ENCODE data around the gene DUSP5. TPM values are rescaled to one million over a fixed set of nuclear protein-coding genes. Genes with fewer than 3 reads are reported as not detected.

DUSP5 gene
- total RNA-seq, 5 donors from 2014 or later (not counting 1 experiment from before 2014, with no cell fraction given), result 6.6 to 69.5 (median 9.6) TPM

GRCh38 chr10:110458266-110458920, 39.3 kb upstream of the DUSP5 start:
- H3K4me1 Mint-ChIP-seq, result peaks cover 33 to 60% (median 40%) of the 10 kb centered on the region in 3 donors
- Histone ChIP-seq H3K9me3 (no peaks in the 10 kb centered on the region), H3K4me1 (ENCODE audit: control insufficient read depth in 1 of 2, extremely low read depth in 1 of 2, insufficient read depth in 2 of 2, low read length in 2 of 2) (peaks cover 0 to 56% of the 10 kb centered on the region in 2 experiments), H3K36me3 (ENCODE audit: control insufficient read depth in 2 of 2, extremely low read depth in 1 of 2, insufficient read depth in 1 of 2, low read length in 1 of 2) (no peaks in the 10 kb centered on the region), H3K27ac (ENCODE audit: low read length) (peak overlapping the region; percentile 65), H3K4me3 (ENCODE audit: control insufficient read depth in 1 of 2, extremely low read depth in 1 of 2, low read length in 1 of 2) (no peak overlapping the region), H3K27me3 (replicated peaks in 1 of 2; ENCODE audit: control insufficient read depth in 2 of 2, extremely low read depth in 1 of 2, insufficient read depth in 2 of 2, low read length in 1 of 2) (no peaks in the 10 kb centered on the region)
- ATAC-seq (replicated peaks in 1 of 4) (peak in 2 of 4 experiments; percentile 11 to 49), DNase-seq (peak in 2 of 35 experiments; percentile 19 to 26)
- peak overlapping the region in 1 of 3 donors; percentile 10 for H3K4me3 Mint-ChIP-seq
- H3K36me3 Mint-ChIP-seq, result no peaks in the 10 kb centered on the region
- H3K27me3 Mint-ChIP-seq, result no peaks in the 10 kb centered on the region
- peak overlapping the region; percentile 4 to 61 for H3K27ac Mint-ChIP-seq
- no peaks in the 10 kb centered on the region for H3K9me3 Mint-ChIP-seq
- CTCF ChIA-PET, result no interaction called here
- 54% methylated on average over 6 of the region's 7 CpGs for WGBS (ENCODE audit: insufficient coverage)
- POLR2A ChIA-PET, result no interaction called here

GRCh38 chr10:110459600-110459999, 38.1 kb upstream of the DUSP5 start:
- no peaks in the 10 kb centered on the region for H3K27me3 Mint-ChIP-seq
- 94% methylated on average over 10 of the region's 10 CpGs for WGBS (ENCODE audit: insufficient coverage)
- Histone ChIP-seq H3K9me3 (no peaks in the 10 kb centered on the region), H3K4me1 (ENCODE audit: control insufficient read depth in 1 of 2, extremely low read depth in 1 of 2, insufficient read depth in 2 of 2, low read length in 2 of 2) (peaks cover 0 to 56% of the 10 kb centered on the region in 2 experiments), H3K4me3 (ENCODE audit: control insufficient read depth in 1 of 2, extremely low read depth in 1 of 2, low read length in 1 of 2) (no peak overlapping the region), H3K27me3 (replicated peaks in 1 of 2; ENCODE audit: control insufficient read depth in 2 of 2, extremely low read depth in 1 of 2, insufficient read depth in 2 of 2, low read length in 1 of 2) (no peaks in the 10 kb centered on the region), H3K27ac (ENCODE audit: low read length) (peak overlapping the region; percentile 65), H3K36me3 (ENCODE audit: control insufficient read depth in 2 of 2, extremely low read depth in 1 of 2, insufficient read depth in 1 of 2, low read length in 1 of 2) (no peaks in the 10 kb centered on the region)
- H3K9me3 Mint-ChIP-seq, result no peaks in the 10 kb centered on the region
- no peaks in the 10 kb centered on the region for H3K36me3 Mint-ChIP-seq
- ChIA-PET POLR2A (interaction anchor here in 1 of 2 donors (0.7 kb wide), 1 partner anchor 11 kb away, joined by 9 read pairs; no protein-coding TSS in a partner anchor), CTCF (no interaction called here)
- peaks cover 33 to 60% (median 40%) of the 10 kb centered on the region in 3 donors for H3K4me1 Mint-ChIP-seq
- H3K27ac Mint-ChIP-seq, result no peak overlapping the region
- DNase-seq (peak in 1 of 35 experiments; percentile 18), ATAC-seq (replicated peaks in 1 of 4) (no peak)
- no peak overlapping the region for H3K4me3 Mint-ChIP-seq

- DNase-seq, result peak in 29 of 35 experiments; percentile 5 to 50 (median 28)
- peaks cover 0 to 56% of the 10 kb centered on the region in 2 experiments for H3K4me1 ChIP-seq (ENCODE audit: control insufficient read depth in 1 of 2, extremely low read depth in 1 of 2, insufficient read depth in 2 of 2, low read length in 2 of 2)
- H3K4me3 ChIP-seq (ENCODE audit: control insufficient read depth in 1 of 2, extremely low read depth in 1 of 2, low read length in 1 of 2), result peak overlapping the region in 1 of 2 donors; percentile 4
- CTCF ChIA-PET, result no interaction called here
- Mint-ChIP-seq H3K27ac (no peak overlapping the region), H3K4me3 (peak overlapping the region in 1 of 3 donors; percentile 28), H3K27me3 (no peaks in the 10 kb centered on the region), H3K4me1 (peaks cover 31 to 55% (median 38%) of the 10 kb centered on the region in 3 donors), H3K36me3 (no peaks in the 10 kb centered on the region), H3K9me3 (no peaks in the 10 kb centered on the region)
- WGBS (ENCODE audit: insufficient coverage), result 45% methylated on average over 9 of the region's 16 CpGs
- H3K27me3 ChIP-seq (replicated peaks in 1 of 2; ENCODE audit: control insufficient read depth in 2 of 2, extremely low read depth in 1 of 2, insufficient read depth in 2 of 2, low read length in 1 of 2), result no peaks in the 10 kb centered on the region
- ATAC-seq (replicated peaks in 1 of 4), result peak in 3 of 4 experiments; percentile 29 to 73 (median 53)
- no peaks in the 10 kb centered on the region for H3K36me3 ChIP-seq (ENCODE audit: control insufficient read depth in 2 of 2, extremely low read depth in 1 of 2, insufficient read depth in 1 of 2, low read length in 1 of 2)
- H3K9me3 ChIP-seq, result no peaks in the 10 kb centered on the region
- H3K27ac ChIP-seq (ENCODE audit: low read length), result peak overlapping the region; percentile 65
- POLR2A ChIA-PET, result no interaction called here
Measured at GRCh38 chr10:110460111-110460809, 37.4 kb upstream of the DUSP5 start.

GRCh38 chr10:110461088-110461487, 36.6 kb upstream of the DUSP5 start:
- 66% methylated on average over 7 of the region's 7 CpGs for WGBS (ENCODE audit: insufficient coverage)
- peaks cover 24 to 47% (median 30%) of the 10 kb centered on the region in 3 donors for H3K4me1 Mint-ChIP-seq
- H3K4me1 ChIP-seq (ENCODE audit: control insufficient read depth in 1 of 2, extremely low read depth in 1 of 2, insufficient read depth in 2 of 2, low read length in 2 of 2), result peaks cover 0 to 49% of the 10 kb centered on the region in 2 experiments
- peak overlapping the region in 1 of 2 donors; percentile 8 for H3K27ac Mint-ChIP-seq
- no peaks in the 10 kb centered on the region for H3K9me3 ChIP-seq
- no peaks in the 10 kb centered on the region for H3K27me3 ChIP-seq (replicated peaks in 1 of 2; ENCODE audit: control insufficient read depth in 2 of 2, extremely low read depth in 1 of 2, insufficient read depth in 2 of 2, low read length in 1 of 2)
- H3K36me3 Mint-ChIP-seq, result no peaks in the 10 kb centered on the region
- no peaks in the 10 kb centered on the region for H3K36me3 ChIP-seq (ENCODE audit: control insufficient read depth in 2 of 2, extremely low read depth in 1 of 2, insufficient read depth in 1 of 2, low read length in 1 of 2)
- no peak overlapping the region for H3K4me3 Mint-ChIP-seq
- H3K4me3 ChIP-seq (ENCODE audit: control insufficient read depth in 1 of 2, extremely low read depth in 1 of 2, low read length in 1 of 2), result no peak overlapping the region
- no peak for DNase-seq
- CTCF ChIA-PET, result no interaction called here
- no peaks in the 10 kb centered on the region for H3K27me3 Mint-ChIP-seq
- ATAC-seq (replicated peaks in 1 of 4), result no peak
- peak overlapping the region; percentile 65 for H3K27ac ChIP-seq (ENCODE audit: low read length)
- H3K9me3 Mint-ChIP-seq, result no peaks in the 10 kb centered on the region
- POLR2A ChIA-PET, result no interaction called here

- H3K4me3 ChIP-seq (ENCODE audit: control insufficient read depth in 1 of 2, extremely low read depth in 1 of 2, low read length in 1 of 2), result no peak overlapping the region
- CTCF ChIA-PET, result no interaction called here
Measured at GRCh38 chr10:110461530-110461929, 36.2 kb upstream of the DUSP5 start.

GRCh38 chr10:110462166-110463095, 35.3 kb upstream of the DUSP5 start:
- Histone ChIP-seq H3K27me3 (replicated peaks in 1 of 2; ENCODE audit: control insufficient read depth in 2 of 2, extremely low read depth in 1 of 2, insufficient read depth in 2 of 2, low read length in 1 of 2) (no peaks in the 10 kb centered on the region), H3K4me3 (ENCODE audit: control insufficient read depth in 1 of 2, extremely low read depth in 1 of 2, low read length in 1 of 2) (no peak overlapping the region), H3K4me1 (ENCODE audit: control insufficient read depth in 1 of 2, extremely low read depth in 1 of 2, insufficient read depth in 2 of 2, low read length in 2 of 2) (peaks cover 0 to 37% of the 10 kb centered on the region in 2 experiments), H3K27ac (ENCODE audit: low read length) (no peak overlapping the region), H3K36me3 (ENCODE audit: control insufficient read depth in 2 of 2, extremely low read depth in 1 of 2, insufficient read depth in 1 of 2, low read length in 1 of 2) (no peaks in the 10 kb centered on the region), H3K9me3 (no peaks in the 10 kb centered on the region)
- WGBS (ENCODE audit: insufficient coverage), result 92% methylated on average over 17 of the region's 19 CpGs
- Mint-ChIP-seq H3K27ac (no peak overlapping the region), H3K36me3 (no peaks in the 10 kb centered on the region), H3K4me3 (no peak overlapping the region), H3K4me1 (peaks cover 23 to 37% (median 27%) of the 10 kb centered on the region in 3 donors), H3K27me3 (no peaks in the 10 kb centered on the region), H3K9me3 (no peaks in the 10 kb centered on the region)
- DNase-seq (peak in 1 of 35 experiments; percentile 3), ATAC-seq (replicated peaks in 1 of 4) (no peak)
- ChIA-PET POLR2A (no interaction called here), CTCF (interaction anchor here in 1 of 2 donors (0.7 kb wide), 1 partner anchor 30 kb away, joined by 5 read pairs; no protein-coding TSS in a partner anchor)

More at GRCh38 chr10:110461530-110461929, 36.2 kb upstream of the DUSP5 start:
- POLR2A ChIA-PET, result no interaction called here
- no CpG with 5 or more reads among the region's 2 CpGs for WGBS (ENCODE audit: insufficient coverage)
- peaks cover 0 to 44% of the 10 kb centered on the region in 2 experiments for H3K4me1 ChIP-seq (ENCODE audit: control insufficient read depth in 1 of 2, extremely low read depth in 1 of 2, insufficient read depth in 2 of 2, low read length in 2 of 2)
- Mint-ChIP-seq H3K4me1 (peaks cover 24 to 44% (median 27%) of the 10 kb centered on the region in 3 donors), H3K27me3 (no peaks in the 10 kb centered on the region), H3K36me3 (no peaks in the 10 kb centered on the region), H3K27ac (no peak overlapping the region), H3K9me3 (no peaks in the 10 kb centered on the region), H3K4me3 (no peak overlapping the region)
- H3K27me3 ChIP-seq (replicated peaks in 1 of 2; ENCODE audit: control insufficient read depth in 2 of 2, extremely low read depth in 1 of 2, insufficient read depth in 2 of 2, low read length in 1 of 2), result no peaks in the 10 kb centered on the region
- ATAC-seq (replicated peaks in 1 of 4) (no peak), DNase-seq (no peak)
- peak overlapping the region; percentile 65 for H3K27ac ChIP-seq (ENCODE audit: low read length)
- no peaks in the 10 kb centered on the region for H3K36me3 ChIP-seq (ENCODE audit: control insufficient read depth in 2 of 2, extremely low read depth in 1 of 2, insufficient read depth in 1 of 2, low read length in 1 of 2)
- no peaks in the 10 kb centered on the region for H3K9me3 ChIP-seq
